ENCODE results near the gene HES1. TPM values are rescaled to one million over a fixed set of nuclear protein-coding genes. Genes with fewer than 3 reads are reported as not detected.

Gene HES1
- total RNA-seq, 2 donors from 2014 or later: 0.58 to 4.0 TPM

DNA sequence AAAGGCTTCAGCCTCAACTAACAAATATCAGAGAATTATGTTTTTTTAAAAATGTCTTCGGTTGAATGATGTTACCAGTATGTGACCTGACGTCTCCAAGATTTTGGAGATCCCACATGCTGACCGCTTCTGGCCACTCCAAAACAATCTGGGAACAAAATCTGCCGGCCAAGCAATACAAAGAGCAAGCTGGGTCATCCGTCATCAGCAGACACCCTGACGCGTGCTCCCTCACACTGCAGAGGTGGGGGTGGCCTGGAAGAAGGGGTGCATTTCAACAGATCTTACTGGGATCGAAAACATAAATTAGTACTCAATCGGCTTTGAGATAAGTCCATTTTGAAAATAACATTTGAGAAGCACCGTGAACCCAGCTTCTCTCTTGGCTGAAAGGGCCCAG lies 33.6 kb downstream of the HES1 start:
- no peaks in the 10 kb centered on the region for H3K4me1 Mint-ChIP-seq
- no peak overlapping the region for H3K4me3 Mint-ChIP-seq
- peaks cover 24% of the 10 kb centered on the region for H3K27me3 Mint-ChIP-seq
- H3K9me3 Mint-ChIP-seq: no peaks in the 10 kb centered on the region
- H3K27ac Mint-ChIP-seq: no peak overlapping the region
- no peaks in the 10 kb centered on the region for H3K36me3 Mint-ChIP-seq (ENCODE audit: low read depth)
- no peak for ATAC-seq (replicated peaks)

DNA sequence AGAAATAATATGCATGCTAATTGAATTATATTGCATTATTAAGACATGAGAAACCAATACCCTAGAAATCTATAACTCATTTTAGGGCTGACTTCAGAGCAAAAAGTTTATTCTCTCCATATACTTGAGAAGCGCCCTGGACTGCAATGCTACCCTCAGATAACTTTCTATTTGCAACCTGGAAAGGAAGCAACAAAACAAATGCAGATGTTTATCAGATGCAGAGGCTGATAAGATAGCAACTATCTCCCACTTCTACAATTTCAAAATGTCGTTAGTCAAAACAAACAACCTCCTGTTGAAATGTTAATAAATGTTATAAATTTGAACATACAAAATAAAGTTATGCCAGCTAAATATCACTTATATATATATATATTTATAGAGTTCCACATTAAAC lies 34.8 kb downstream of the HES1 start:
- no peak overlapping the region for H3K27ac Mint-ChIP-seq
- H3K4me1 Mint-ChIP-seq: no peaks in the 10 kb centered on the region
- no peak for ATAC-seq (replicated peaks)
- no peaks in the 10 kb centered on the region for H3K9me3 Mint-ChIP-seq
- H3K27me3 Mint-ChIP-seq: peaks cover 19% of the 10 kb centered on the region
- H3K36me3 Mint-ChIP-seq (ENCODE audit: low read depth): no peaks in the 10 kb centered on the region
- H3K4me3 Mint-ChIP-seq: no peak overlapping the region

DNA sequence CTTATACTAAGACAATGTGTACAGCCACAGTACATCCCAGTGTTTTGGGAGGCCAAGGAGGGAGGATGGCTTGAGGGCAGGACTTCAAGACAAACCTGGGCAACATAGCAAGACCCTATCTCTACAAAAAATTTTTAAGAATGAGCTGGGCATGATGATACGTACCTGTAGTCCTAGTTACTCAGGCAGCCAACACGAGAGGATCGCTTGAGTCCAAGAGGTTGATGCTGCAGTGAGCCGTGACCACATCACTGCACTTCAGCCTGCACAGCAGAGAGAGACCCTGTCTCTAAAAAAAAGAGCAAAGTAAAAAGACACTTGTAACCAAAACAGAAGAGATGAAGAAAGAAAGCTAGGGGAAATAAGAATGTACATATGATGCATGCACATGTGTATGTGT lies 38.5 kb downstream of the HES1 start:
- H3K9me3 Mint-ChIP-seq: no peaks in the 10 kb centered on the region
- H3K4me3 Mint-ChIP-seq: no peak overlapping the region
- H3K27me3 Mint-ChIP-seq: no peaks in the 10 kb centered on the region
- H3K27ac Mint-ChIP-seq: no peak overlapping the region
- ATAC-seq (replicated peaks): no peak
- H3K36me3 Mint-ChIP-seq (ENCODE audit: low read depth): no peaks in the 10 kb centered on the region
- H3K4me1 Mint-ChIP-seq: no peaks in the 10 kb centered on the region

DNA sequence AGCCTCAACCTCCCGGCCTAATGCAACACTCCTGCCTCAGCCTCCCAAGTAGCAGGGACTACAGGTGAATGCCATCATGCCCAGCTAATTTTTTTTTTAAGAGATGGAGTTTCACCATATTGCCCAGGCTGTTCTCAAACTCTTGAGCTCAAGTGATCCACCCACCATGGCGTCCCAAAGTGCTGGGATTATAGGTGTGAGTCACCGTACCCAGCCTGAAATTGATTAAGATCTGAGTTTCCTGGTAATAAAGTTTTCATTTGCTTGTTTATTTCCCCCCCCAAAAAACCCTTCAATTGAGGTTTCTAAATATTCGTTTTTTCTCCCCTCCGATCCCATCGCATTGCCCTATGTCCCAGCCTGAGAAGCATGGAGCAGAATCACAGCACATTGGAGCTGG lies 39.0 kb downstream of the HES1 start:
- H3K4me1 Mint-ChIP-seq: no peaks in the 10 kb centered on the region

DNA sequence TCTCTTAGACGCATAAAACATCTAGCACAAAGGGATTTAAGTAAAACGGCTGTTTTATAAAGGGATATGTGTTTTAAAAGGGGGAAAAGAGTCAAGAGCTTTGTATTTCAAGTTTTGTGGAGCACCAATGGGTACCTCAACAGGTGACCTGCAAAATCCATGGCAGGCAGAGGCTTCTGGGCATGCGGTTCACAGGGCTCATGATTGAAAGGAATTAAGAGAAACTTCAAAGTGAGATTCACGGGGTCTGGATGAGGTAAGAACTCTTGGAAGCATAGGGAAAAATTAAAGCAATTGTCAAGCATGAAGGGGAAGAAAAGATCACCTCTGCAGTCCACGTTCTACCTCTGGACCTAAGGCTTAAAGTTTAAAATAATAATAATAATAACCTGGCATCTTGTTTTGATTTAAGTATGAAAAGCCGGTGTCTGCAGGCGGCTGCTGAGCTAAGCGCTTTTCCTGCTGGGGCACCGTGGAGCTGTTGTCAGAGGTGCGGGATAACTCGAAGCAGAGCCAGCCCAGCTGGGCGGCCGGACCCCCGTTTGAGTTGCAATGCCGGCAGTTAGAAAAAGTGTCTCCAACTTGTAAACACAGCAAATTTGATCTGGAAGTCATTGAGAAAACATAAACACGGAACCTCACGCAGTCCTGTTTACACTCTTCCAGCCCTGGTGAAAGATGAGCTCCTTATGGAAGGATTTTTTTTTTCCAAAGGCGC lies 40.5 kb downstream of the HES1 start:
- Mint-ChIP-seq H3K36me3 (ENCODE audit: low read depth) (no peaks in the 10 kb centered on the region), H3K4me3 (no peak overlapping the region), H3K27ac (no peak overlapping the region), H3K4me1 (no peaks in the 10 kb centered on the region), H3K27me3 (no peaks in the 10 kb centered on the region), H3K9me3 (no peaks in the 10 kb centered on the region)
- ATAC-seq (replicated peaks): no peak

More for the DNA sequence above, 39.0 kb downstream of the HES1 start:
- no peak overlapping the region for H3K4me3 Mint-ChIP-seq
- H3K27ac Mint-ChIP-seq: no peak overlapping the region
- no peaks in the 10 kb centered on the region for H3K9me3 Mint-ChIP-seq
- no peaks in the 10 kb centered on the region for H3K27me3 Mint-ChIP-seq
- no peak for ATAC-seq (replicated peaks)
- no peaks in the 10 kb centered on the region for H3K36me3 Mint-ChIP-seq (ENCODE audit: low read depth)

GRCh38 chr3:194177141-194177540 lies 41.2 kb downstream of the HES1 start:
- H3K36me3 Mint-ChIP-seq (ENCODE audit: low read depth): no peaks in the 10 kb centered on the region
- no peak for ATAC-seq (replicated peaks)
- H3K27ac Mint-ChIP-seq: no peak overlapping the region

GRCh38 chr3:194178128-194178527 lies 42.2 kb downstream of the HES1 start:
- Mint-ChIP-seq H3K4me1 (no peaks in the 10 kb centered on the region), H3K27me3 (no peaks in the 10 kb centered on the region), H3K9me3 (no peaks in the 10 kb centered on the region), H3K36me3 (ENCODE audit: low read depth) (no peaks in the 10 kb centered on the region), H3K27ac (no peak overlapping the region), H3K4me3 (no peak overlapping the region)
- no peak for ATAC-seq (replicated peaks)

More at GRCh38 chr3:194177141-194177540, 41.2 kb downstream of the HES1 start:
- Mint-ChIP-seq H3K4me3 (no peak overlapping the region), H3K4me1 (no peaks in the 10 kb centered on the region), H3K9me3 (no peaks in the 10 kb centered on the region), H3K27me3 (no peaks in the 10 kb centered on the region)

DNA sequence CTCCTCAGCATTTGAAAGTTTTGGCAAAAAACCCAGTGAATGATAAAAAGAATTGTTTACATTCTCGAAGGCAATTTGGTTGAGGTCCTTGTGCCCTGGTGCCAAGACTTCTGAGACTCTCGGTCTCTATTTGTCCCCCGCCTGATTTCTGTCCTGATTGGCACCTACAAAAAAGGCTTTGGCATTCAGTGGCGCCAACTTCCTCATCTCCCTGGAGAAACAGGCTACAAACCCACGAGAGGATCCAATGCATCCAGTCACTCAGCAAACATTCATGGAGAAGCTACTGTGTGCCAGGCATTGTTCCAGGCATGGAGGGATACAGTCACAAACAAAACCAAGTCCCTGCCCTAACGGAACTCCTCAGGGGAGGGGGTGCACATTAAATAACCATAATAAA lies 42.7 kb downstream of the HES1 start:
- Mint-ChIP-seq H3K27ac (no peak overlapping the region), H3K9me3 (no peaks in the 10 kb centered on the region), H3K4me3 (no peak overlapping the region), H3K27me3 (no peaks in the 10 kb centered on the region), H3K4me1 (no peaks in the 10 kb centered on the region), H3K36me3 (ENCODE audit: low read depth) (no peaks in the 10 kb centered on the region)
- ATAC-seq (replicated peaks): no peak

GRCh38 chr3:194180570-194180969 lies 44.6 kb downstream of the HES1 start:
- no peak overlapping the region for H3K27ac Mint-ChIP-seq

GRCh38 chr3:194181612-194182529 lies 45.9 kb downstream of the HES1 start:
- no peaks in the 10 kb centered on the region for H3K4me1 Mint-ChIP-seq
- H3K9me3 Mint-ChIP-seq: no peaks in the 10 kb centered on the region
- no peak for ATAC-seq (replicated peaks)
- no peaks in the 10 kb centered on the region for H3K27me3 Mint-ChIP-seq
- no peak overlapping the region for H3K4me3 Mint-ChIP-seq
- H3K27ac Mint-ChIP-seq: no peak overlapping the region
- H3K36me3 Mint-ChIP-seq (ENCODE audit: low read depth): no peaks in the 10 kb centered on the region

More at GRCh38 chr3:194180570-194180969, 44.6 kb downstream of the HES1 start:
- ATAC-seq (replicated peaks): no peak
- H3K36me3 Mint-ChIP-seq (ENCODE audit: low read depth): no peaks in the 10 kb centered on the region
- H3K9me3 Mint-ChIP-seq: no peaks in the 10 kb centered on the region
- H3K27me3 Mint-ChIP-seq: no peaks in the 10 kb centered on the region
- no peak overlapping the region for H3K4me3 Mint-ChIP-seq
- H3K4me1 Mint-ChIP-seq: no peaks in the 10 kb centered on the region

DNA sequence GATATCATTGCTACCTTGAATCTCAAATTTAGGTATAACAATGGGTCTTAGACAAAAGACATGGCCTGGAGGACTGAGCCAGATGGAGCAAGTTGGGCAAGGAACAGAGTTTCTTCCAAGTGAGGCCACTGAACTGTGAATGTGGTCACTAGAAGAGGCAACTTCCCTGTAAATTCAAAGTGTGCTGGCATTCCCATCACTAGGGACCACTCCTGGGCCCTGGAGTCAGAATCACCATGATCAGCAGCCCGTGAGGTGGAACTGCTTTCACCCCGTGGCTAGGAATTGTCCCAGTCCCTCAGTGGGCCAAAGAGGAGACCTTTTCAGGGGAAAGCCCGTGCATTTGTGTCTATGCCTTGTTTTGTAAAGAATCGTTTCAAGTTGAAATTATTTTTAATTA lies 47.3 kb downstream of the HES1 start:
- H3K27me3 Mint-ChIP-seq: no peaks in the 10 kb centered on the region
- ATAC-seq (replicated peaks): no peak
- no peaks in the 10 kb centered on the region for H3K36me3 Mint-ChIP-seq (ENCODE audit: low read depth)
- H3K9me3 Mint-ChIP-seq: no peaks in the 10 kb centered on the region
- H3K4me1 Mint-ChIP-seq: no peaks in the 10 kb centered on the region
- no peak overlapping the region for H3K4me3 Mint-ChIP-seq
- no peak overlapping the region for H3K27ac Mint-ChIP-seq

DNA sequence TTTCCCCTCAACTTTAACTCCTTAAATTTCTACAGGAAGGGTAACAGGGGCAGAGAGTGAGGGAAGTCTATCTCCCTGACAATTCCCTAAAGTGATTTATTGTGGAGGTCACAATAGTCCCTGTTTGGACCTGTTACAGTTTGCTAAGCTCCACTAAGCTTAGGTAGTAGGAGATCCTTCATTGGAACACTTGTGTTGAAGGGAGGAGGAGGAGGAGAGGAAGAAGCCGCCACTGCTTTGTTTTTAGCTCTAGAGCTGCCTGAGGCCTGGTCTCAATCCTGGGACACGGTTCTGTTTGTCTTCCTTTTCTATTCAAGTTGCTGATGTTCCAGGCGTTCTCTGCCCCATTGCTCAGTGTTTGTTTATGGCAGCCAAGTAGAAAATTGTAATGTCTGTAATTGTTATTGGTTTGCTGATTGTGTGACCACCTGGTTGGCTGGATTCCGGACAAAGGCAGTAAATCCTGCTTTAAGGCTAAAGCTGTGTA lies 48.4 kb downstream of the HES1 start:
- Mint-ChIP-seq H3K27me3 (no peaks in the 10 kb centered on the region), H3K4me1 (no peaks in the 10 kb centered on the region), H3K9me3 (no peaks in the 10 kb centered on the region), H3K27ac (no peak overlapping the region), H3K4me3 (no peak overlapping the region), H3K36me3 (ENCODE audit: low read depth) (no peaks in the 10 kb centered on the region)
- no peak for ATAC-seq (replicated peaks)

GRCh38 chr3:194184801-194185200 lies 48.9 kb downstream of the HES1 start:
- ATAC-seq (replicated peaks): no peak
- Mint-ChIP-seq H3K27ac (no peak overlapping the region), H3K9me3 (no peaks in the 10 kb centered on the region), H3K4me3 (no peak overlapping the region), H3K36me3 (ENCODE audit: low read depth) (no peaks in the 10 kb centered on the region), H3K4me1 (no peaks in the 10 kb centered on the region), H3K27me3 (no peaks in the 10 kb centered on the region)

- H3K4me3 Mint-ChIP-seq: no peak overlapping the region
- ATAC-seq (replicated peaks): no peak
- no peak overlapping the region for H3K27ac Mint-ChIP-seq
- H3K9me3 Mint-ChIP-seq: no peaks in the 10 kb centered on the region
- no peaks in the 10 kb centered on the region for H3K27me3 Mint-ChIP-seq
- no peaks in the 10 kb centered on the region for H3K4me1 Mint-ChIP-seq
- no peaks in the 10 kb centered on the region for H3K36me3 Mint-ChIP-seq (ENCODE audit: low read depth)
Observed at GRCh38 chr3:194185221-194185620, 49.3 kb downstream of the HES1 start.

Measured in activated T-helper 17 cell treated with anti-CD3 and anti-CD28 coated beads, Interleukin-2, amount 50 U/mL, for 72 hours (primary cell).